Esophagus muscularis mucosa (tissue), 3 donors: ENCODE data around the gene HDAC4.

Source experiments
- POLR2AphosphoS5 ChIP-seq, 2 donors: sonication (generic); formaldehyde crosslinking; IDR thresholded peaks; one replicate each; pipeline ENCODE4 v1.6.1; 2017; ENCODE audit warnings: antibody characterized with exemption in 2 of 2
- TF ChIP-seq, protein P1 (sequence below), 3 experiments: fragments of 200-600 bp in 2 of 3; fragments of 450-650 bp in 1 of 3; sonication (generic) in 2 of 3; IDR thresholded peaks; one replicate each; pipeline ENCODE4 v1.5.1; 2017 to 2019; ENCODE audit warnings: antibody characterized with exemption in 3 of 3, mild to moderate bottlenecking in 2 of 3, moderate library complexity in 1 of 3

GRCh38 chr2:239330836-239331235 lies 70.0 kb downstream of the HDAC4 start:
- TF ChIP-seq POLR2AphosphoS5 (IDR thresholded peaks at IDR 0.05), result peak in 1 of 2 donors; percentile 8
- TF ChIP-seq, protein P1, sequence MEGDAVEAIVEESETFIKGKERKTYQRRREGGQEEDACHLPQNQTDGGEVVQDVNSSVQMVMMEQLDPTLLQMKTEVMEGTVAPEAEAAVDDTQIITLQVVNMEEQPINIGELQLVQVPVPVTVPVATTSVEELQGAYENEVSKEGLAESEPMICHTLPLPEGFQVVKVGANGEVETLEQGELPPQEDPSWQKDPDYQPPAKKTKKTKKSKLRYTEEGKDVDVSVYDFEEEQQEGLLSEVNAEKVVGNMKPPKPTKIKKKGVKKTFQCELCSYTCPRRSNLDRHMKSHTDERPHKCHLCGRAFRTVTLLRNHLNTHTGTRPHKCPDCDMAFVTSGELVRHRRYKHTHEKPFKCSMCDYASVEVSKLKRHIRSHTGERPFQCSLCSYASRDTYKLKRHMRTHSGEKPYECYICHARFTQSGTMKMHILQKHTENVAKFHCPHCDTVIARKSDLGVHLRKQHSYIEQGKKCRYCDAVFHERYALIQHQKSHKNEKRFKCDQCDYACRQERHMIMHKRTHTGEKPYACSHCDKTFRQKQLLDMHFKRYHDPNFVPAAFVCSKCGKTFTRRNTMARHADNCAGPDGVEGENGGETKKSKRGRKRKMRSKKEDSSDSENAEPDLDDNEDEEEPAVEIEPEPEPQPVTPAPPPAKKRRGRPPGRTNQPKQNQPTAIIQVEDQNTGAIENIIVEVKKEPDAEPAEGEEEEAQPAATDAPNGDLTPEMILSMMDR (IDR thresholded peaks at IDR 0.05), result no peak
